Suppressor macrophage (primary cell): Measurements from ENCODE around the gene GTPBP4.

Experiments
- DNase-seq, 4 experiments: peaks; one replicate each; pipeline ENCODE4 v3.0.0-alpha.2; 2020 to 2022

GTPBP4 gene

DNA sequence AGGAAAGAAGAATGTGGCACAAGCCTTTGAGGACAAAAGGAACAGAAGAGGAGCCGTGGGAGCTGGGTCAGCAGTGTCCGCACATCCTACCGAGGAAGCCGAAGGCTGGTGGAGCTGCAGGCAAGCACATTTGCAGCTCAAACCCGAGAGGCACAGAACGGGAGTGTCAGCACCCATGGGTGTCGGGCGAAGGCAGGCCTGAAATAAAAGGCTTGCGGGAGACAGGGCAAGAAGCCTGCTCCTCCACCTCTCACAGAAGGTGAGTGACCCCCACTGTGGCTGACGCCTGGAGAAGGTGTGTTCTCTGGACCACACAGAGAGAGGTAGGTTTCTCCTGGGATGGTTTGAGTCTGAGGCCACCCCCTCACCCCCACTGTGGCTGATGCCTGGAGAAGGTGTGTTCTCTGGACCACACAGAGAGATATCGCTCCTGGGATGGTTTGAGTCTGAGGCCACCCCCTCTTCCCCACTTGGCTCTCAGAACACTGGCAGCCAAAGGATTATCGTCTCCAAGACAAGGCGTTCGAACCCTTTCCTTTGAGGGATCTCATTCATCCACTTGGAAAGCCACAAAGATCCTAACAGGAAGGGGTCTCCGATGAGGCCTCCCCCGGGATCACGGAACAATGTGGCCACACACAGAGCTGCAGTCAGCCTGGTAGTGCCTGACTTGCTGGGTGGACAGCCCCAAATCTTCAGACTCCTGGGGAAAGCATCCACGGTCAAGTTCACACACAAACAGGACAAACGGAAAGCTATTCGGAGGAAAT, 21.6 kb upstream of the GTPBP4 start:
- DNase-seq = no peak

- no peak for DNase-seq
Observed at GRCh38 chr10:968546-969199, 19.6 kb upstream of the GTPBP4 start.

GRCh38 chr10:969473-970150, 18.6 kb upstream of the GTPBP4 start:
- no peak for DNase-seq

DNA sequence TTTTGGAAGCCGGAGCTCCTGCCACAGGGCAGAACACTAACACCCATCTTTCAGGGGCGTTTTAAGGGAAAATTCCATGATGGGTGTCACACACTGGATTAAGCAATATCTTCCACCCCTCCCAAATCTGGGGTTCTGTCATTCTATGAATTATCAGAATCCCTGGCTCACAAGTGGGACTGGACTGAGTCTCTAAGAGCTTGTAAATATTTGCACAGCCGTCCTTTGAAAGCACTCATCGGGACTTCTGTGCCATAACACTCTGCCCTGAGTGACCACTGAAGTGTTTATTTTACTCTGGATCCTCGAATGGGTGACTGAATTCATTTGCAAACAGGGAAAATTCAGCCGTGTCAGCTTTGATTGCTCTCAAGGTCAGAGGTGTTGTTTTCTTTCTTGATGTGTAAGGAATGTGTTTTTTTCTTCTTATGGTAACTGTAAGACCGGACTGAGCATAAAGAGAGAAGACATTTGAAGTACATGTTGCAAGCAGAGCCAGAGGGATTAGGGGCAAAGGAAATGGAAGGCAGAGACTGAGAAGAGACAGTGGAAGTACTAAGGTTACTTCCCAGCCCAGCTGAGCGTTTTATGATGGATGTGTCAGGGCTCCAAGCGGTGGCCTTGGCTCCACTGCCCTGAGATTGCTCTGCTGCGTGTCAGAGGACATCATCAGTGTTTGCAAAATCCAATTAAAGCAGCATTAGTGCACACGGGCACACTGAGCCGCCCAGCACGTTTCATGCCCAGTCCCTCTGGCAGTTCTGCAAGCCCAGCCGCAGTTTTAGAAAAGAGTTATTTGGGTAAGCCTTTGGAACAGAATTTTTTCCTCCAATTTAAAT, 17.7 kb upstream of the GTPBP4 start:
- peak in 1 of 4 experiments; percentile 10 for DNase-seq

DNA sequence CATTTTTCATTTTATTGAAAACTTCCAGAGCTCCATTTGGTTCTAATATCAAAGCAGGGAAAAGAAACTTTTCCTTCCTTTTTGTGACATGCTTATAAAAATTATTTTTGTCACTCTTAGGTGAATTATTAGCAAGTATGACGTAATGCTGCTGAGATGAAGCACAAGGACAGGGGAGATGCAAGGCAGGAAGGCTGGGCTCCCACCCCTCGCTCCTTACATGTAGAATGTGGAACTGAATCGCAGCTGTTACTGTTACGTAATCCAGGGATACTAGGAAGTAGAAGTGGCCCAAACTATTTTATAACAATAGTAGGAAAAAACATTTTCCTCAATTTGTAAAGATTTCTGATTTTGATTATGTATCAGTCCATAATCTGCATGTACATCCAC, 17.1 kb upstream of the GTPBP4 start:
- peak; percentile 72 to 86 (median 82) for DNase-seq

DNA sequence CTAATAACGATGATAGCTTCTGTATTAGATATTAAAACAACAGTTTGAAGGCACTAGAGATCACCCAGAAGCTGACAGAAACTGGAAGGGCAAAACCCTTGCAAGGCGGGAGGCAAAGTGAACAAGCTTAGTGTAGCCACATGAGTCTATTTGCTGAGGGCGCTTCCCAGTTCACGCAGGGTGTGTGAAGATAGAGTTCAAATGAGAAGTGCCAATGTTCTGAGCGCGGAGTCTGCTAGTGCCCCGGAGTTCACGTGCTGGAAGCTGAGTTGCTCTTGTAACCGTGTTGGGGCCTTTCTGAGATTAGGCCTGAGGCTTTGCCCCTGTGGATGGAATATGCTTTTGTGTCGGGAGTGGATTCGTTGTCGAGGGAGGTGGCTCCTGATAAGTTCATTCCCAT, 16.6 kb upstream of the GTPBP4 start:
- DNase-seq = peak in 2 of 4 experiments; percentile 10 to 31

DNA sequence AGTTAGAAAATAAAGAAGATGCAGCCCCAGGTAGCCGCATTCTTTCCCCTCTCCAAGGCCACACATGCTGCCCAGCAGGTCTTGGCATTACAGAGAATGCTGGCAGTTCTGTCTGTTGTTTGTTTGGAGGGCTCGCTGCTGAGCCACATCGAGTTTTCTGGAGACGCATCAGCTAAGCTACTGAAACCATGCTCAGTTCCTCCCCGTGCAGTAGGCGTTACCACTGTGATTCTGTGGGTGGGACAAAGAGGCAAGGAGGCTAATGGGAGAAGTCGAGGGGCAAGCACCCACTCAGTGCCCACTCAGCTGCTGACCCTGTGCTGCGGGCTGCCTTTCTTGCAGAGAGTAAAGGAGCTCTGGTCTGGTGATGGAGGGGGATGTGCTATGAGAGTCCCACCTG, 15.5 kb upstream of the GTPBP4 start:
- DNase-seq = no peak

GRCh38 chr10:974038-974784, 14.0 kb upstream of the GTPBP4 start:
- peak in 3 of 4 experiments; percentile 10 to 43 (median 13) for DNase-seq

GRCh38 chr10:974785-975074, 13.5 kb upstream of the GTPBP4 start:
- DNase-seq = no peak

DNA sequence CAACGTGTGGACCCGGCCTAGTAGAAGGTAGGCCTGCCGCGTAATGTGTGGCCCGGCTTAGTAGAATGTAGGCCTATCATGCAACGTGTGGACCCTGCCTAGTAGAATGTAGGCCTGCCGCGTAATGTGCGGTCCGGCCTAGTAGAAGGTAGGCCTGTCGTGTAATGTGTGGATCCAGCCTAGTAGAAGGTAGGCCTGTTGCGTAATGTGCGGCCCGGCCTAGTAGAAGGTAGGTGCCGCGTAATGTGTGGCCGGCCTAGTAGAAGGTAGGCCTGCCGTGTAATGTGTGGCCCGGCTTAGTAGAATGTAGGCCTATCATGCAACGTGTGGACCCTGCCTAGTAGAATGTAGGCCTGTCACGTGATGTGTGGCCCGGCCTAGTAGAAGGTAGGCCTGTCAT, 11.9 kb upstream of the GTPBP4 start:
- no peak for DNase-seq

DNA sequence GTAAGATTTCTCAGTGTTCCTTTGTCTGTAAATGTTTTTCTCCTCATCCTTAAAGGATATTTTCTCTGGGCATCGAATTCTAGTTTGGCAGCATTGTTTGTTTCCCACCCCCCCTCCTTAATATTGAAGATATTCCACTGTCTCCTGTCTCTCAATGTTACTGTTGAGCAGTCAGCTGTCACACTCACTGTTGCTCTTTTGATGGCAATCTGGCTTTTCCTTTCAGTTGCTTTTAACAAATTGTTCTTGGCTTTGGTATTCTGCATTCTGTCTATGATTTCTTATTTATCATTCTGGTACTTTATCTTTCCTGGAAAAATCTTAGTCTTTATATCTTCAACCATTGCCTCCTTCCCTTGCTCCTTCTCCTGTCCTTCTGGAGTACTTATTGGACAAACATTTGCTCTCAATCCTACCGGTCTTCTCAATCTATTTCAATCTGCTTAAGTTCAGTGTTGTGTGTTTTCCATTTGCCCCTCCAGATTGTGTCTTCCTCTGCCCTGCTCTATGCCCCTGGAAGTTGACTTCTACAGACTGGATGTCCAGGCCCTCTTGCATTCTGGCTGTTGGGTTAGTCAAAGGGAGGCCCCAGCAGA, 9.3 kb upstream of the GTPBP4 start:
- no peak for DNase-seq

DNA sequence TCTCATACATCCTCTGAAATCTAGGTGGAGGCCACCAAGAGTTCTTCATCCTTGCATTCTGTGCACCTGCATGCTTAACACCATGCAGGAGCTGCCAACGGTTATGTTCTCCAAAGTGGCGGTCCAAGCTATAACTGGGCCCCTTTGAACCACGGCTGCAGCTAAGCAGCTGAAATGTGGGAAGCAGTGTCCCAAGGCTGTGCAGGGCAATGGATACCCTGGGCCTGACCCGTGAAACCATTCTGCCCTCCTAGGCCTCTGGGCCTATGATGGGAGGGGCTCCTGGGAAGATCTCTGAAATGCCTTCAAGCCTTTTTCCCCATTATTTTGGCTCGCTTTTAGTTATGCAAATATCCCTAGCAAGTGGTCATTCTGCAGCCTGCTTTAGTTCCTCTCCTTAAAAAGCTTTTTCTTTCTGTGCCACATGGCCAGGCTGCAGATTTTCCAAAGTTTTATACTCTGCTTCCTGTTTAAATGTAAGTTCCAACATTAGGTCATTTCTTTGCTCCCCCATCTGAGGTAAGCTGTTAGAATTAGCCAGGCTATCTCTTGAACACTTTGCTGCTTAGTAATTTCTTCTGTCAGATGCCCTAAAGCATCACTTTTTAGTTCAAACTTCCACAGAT, 7.7 kb upstream of the GTPBP4 start:
- no peak for DNase-seq

GRCh38 chr10:983401-983800, 4.8 kb upstream of the GTPBP4 start:
- no peak for DNase-seq

DNA sequence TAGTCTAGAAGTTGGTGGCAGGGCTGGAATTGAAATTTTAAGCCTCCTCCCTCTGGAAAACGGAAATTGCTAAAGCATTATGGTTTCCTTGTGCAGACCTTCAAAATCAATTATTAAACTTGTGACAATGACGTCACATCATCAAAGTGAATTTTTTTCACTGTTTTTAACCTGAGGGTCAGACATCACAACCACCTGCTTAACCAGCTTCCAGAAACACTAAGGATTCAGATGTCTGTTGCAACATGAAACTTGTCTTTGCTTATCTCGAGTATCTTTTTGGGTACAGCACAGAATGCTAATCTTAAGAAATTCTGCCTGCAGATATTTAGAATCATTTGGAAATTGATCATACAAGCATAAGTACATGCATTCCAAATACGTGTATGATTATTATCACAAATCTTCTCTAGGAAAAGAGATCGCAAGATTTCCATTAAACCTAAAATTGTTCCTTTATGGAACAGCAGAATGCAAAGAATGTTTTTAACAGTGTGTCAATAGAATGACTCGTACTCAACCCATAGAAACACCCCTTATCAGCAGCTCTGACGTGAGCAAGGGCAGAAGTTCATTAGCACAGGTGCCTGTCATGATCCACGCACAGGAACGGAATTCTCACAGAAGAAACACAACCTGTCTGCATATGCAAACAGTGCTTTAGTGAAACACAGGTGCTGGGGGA, 4.1 kb upstream of the GTPBP4 start:
- no peak for DNase-seq

GRCh38 chr10:985361-985760, 2.9 kb upstream of the GTPBP4 start:
- DNase-seq = no peak

GRCh38 chr10:986137-986825, 2.0 kb upstream of the GTPBP4 start:
- DNase-seq = no peak

GRCh38 chr10:986881-987619, 1.2 kb upstream of the GTPBP4 start:
- peak in 2 of 4 experiments; percentile 14 to 20 for DNase-seq

- DNase-seq = no peak
Observed at GRCh38 chr10:987620-987869, 689 bp upstream of the GTPBP4 start.

DNA sequence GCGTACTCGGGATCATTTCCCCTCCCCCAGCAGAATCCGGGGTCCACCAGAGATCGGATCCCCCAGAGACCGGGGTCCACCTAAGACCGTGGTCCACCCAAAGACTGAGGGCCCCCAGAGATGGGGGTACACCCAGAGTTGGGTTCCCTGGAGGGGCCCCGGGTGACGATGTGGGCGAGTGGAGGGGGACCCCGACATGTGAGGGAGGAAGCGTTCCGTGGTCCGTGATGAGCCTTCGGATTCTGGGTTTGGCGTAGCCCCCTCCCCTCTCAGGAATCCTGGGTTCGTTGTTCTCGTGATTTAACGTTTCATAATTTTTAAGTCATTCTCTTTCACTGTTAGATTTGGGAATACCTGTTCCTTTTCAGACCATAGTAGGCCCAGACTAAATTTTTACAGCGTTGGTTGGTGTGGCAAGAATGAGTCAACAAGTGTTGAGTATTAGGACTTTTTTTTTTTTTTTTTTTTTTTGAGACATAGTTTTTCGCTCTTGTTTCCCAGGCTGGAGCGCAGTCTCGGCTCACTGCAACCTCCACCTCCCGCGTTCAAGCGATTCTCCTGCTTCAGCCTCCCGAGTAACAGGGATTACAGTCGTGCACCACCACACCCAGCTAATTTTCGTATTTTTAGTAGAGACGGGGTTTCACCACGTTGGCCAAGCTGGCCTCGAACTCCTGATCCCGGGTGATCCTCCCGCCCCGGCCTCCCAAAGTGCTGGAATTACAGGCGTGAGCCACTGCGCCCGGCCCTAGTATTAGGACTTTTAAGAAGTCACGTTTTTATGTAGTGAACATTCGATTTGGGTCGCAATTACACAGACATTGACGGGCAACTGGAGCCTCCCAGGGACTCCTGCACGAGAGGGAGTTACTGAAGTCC, 672 bp downstream of the GTPBP4 start:
- DNase-seq = peak in 1 of 4 experiments; percentile 36
